Activated naive CD4-positive, alpha-beta T cell treated with anti-CD3 and anti-CD28 coated beads for 36 hours (primary cell): ENCODE data around the gene CDH2. TPM values are rescaled to one million over a fixed set of nuclear protein-coding genes. Genes with fewer than 3 reads are reported as not detected.

Experiments used
- CTCF ChIA-PET: fragments of 350-600 bp; sonication (Branson Sonifier 250); formaldehyde crosslinking; loops from one replicate; lab custom pipeline; 2021; ENCODE audit warnings: antibody characterized with exemption; lab: Charles Lee
- DNase-seq: peaks from one replicate; pipeline ENCODE4 v3.0.0-alpha.2; 2020
- H3K27ac Mint-ChIP-seq: one replicate; pipeline ENCODE4 v1.8.0; 2021; ENCODE audit warnings: mild to moderate bottlenecking, mixed read lengths
- H3K27me3 Mint-ChIP-seq: one replicate; pipeline ENCODE4 v1.8.0; 2021; ENCODE audit warnings: low read depth, mixed read lengths
- H3K36me3 Mint-ChIP-seq: one replicate; pipeline ENCODE4 v1.8.0; 2021; ENCODE audit warnings: low read depth, mixed read lengths
- H3K4me1 Mint-ChIP-seq: one replicate; pipeline ENCODE4 v1.8.0; 2021; ENCODE audit warnings: low read depth, mixed read lengths
- H3K4me3 Mint-ChIP-seq: one replicate; pipeline ENCODE4 v1.8.0; 2021; ENCODE audit warnings: mild to moderate bottlenecking, moderate library complexity, mixed read lengths
- H3K9me3 Mint-ChIP-seq: one replicate; pipeline ENCODE4 v1.8.0; 2021; ENCODE audit warnings: mixed read lengths
- intact Hi-C: fragments of 100-400 bp; cut with micrococcal nuclease; formaldehyde crosslinking; loops from one replicate; pipeline ENCODE4 v1.15.1; 2023
- total RNA-seq, 2 experiments: library from RNA; stranded (reverse); gene quantifications; one replicate each; pipeline ENCODE4 v1.2.3, GENCODE V29; 2021

CDH2 gene
- not detected for total RNA-seq

GRCh38 chr18:28176948-28177827 lies at the start of gene CDH2:
Gene CDH2, minus strand, starts transcription at chr18:28177130. Its CDS starts 108 bp downstream, at chr18:28177022.
- H3K27ac Mint-ChIP-seq: no peak within 1 kb of the TSS
- peaks cover 46% of the 10 kb centered on the region for H3K27me3 Mint-ChIP-seq
- peaks cover 6% of the 10 kb centered on the region for H3K36me3 Mint-ChIP-seq
- DNase-seq: peak; percentile 20
- intact Hi-C loops: loop anchor here (5.0 kb wide), 1 partner anchor 1925 kb away; no protein-coding TSS in a partner anchor
- CTCF ChIA-PET: no interaction called here
- peak within 1 kb of the TSS; percentile 57 for H3K4me3 Mint-ChIP-seq
- no peaks in the 10 kb centered on the region for H3K9me3 Mint-ChIP-seq
- peaks cover 18% of the 10 kb centered on the region for H3K4me1 Mint-ChIP-seq

- H3K36me3 Mint-ChIP-seq: no peaks in the 10 kb centered on the region
- H3K27ac Mint-ChIP-seq: no peak overlapping the region
- CTCF ChIA-PET: no interaction called here
These were observed 35.1 kb upstream of the CDH2 start for GRCh38 chr18:28212060-28212459.

GRCh38 chr18:28208712-28209265 lies 31.9 kb upstream of the CDH2 start:
- H3K4me1 Mint-ChIP-seq: no peaks in the 10 kb centered on the region
- H3K27ac Mint-ChIP-seq: no peak overlapping the region
- no peaks in the 10 kb centered on the region for H3K36me3 Mint-ChIP-seq
- no peaks in the 10 kb centered on the region for H3K27me3 Mint-ChIP-seq
- CTCF ChIA-PET: no interaction called here
- no peak for DNase-seq
- peaks cover 4% of the 10 kb centered on the region for H3K9me3 Mint-ChIP-seq
- intact Hi-C loops: no loop called here
- no peak overlapping the region for H3K4me3 Mint-ChIP-seq

More at GRCh38 chr18:28212060-28212459, 35.1 kb upstream of the CDH2 start:
- intact Hi-C loops: no loop called here
- no peak for DNase-seq
- no peaks in the 10 kb centered on the region for H3K27me3 Mint-ChIP-seq
- H3K4me1 Mint-ChIP-seq: no peaks in the 10 kb centered on the region
- peaks cover 3% of the 10 kb centered on the region for H3K9me3 Mint-ChIP-seq
- no peak overlapping the region for H3K4me3 Mint-ChIP-seq

GRCh38 chr18:28208268-28208667 lies 31.3 kb upstream of the CDH2 start:
- DNase-seq: no peak
- intact Hi-C loops: no loop called here
- Mint-ChIP-seq H3K4me1 (no peaks in the 10 kb centered on the region), H3K36me3 (no peaks in the 10 kb centered on the region), H3K9me3 (peaks cover 4% of the 10 kb centered on the region), H3K27ac (no peak overlapping the region), H3K27me3 (no peaks in the 10 kb centered on the region), H3K4me3 (no peak overlapping the region)
- CTCF ChIA-PET: no interaction called here

GRCh38 chr18:28204154-28204553 lies 27.2 kb upstream of the CDH2 start:
- CTCF ChIA-PET: no interaction called here
- no peak for DNase-seq
- intact Hi-C loops: no loop called here

GRCh38 chr18:28201056-28201455 lies 24.1 kb upstream of the CDH2 start:
- H3K4me3 Mint-ChIP-seq: no peak overlapping the region
- H3K9me3 Mint-ChIP-seq: peaks cover 8% of the 10 kb centered on the region
- H3K27ac Mint-ChIP-seq: no peak overlapping the region
- no peak for DNase-seq
- H3K4me1 Mint-ChIP-seq: no peaks in the 10 kb centered on the region
- CTCF ChIA-PET: no interaction called here
- H3K27me3 Mint-ChIP-seq: no peaks in the 10 kb centered on the region
- no peaks in the 10 kb centered on the region for H3K36me3 Mint-ChIP-seq
- intact Hi-C loops: no loop called here

More at GRCh38 chr18:28204154-28204553, 27.2 kb upstream of the CDH2 start:
- Mint-ChIP-seq H3K27ac (no peak overlapping the region), H3K36me3 (no peaks in the 10 kb centered on the region), H3K27me3 (no peaks in the 10 kb centered on the region), H3K4me1 (no peaks in the 10 kb centered on the region), H3K4me3 (no peak overlapping the region), H3K9me3 (peaks cover 11% of the 10 kb centered on the region)

- DNase-seq: no peak
- intact Hi-C loops: no loop called here
- H3K4me3 Mint-ChIP-seq: no peak overlapping the region
- H3K27me3 Mint-ChIP-seq: no peaks in the 10 kb centered on the region
- H3K36me3 Mint-ChIP-seq: no peaks in the 10 kb centered on the region
- peaks cover 9% of the 10 kb centered on the region for H3K9me3 Mint-ChIP-seq
- H3K27ac Mint-ChIP-seq: no peak overlapping the region
- CTCF ChIA-PET: no interaction called here
- no peaks in the 10 kb centered on the region for H3K4me1 Mint-ChIP-seq
These were observed 21.7 kb upstream of the CDH2 start for GRCh38 chr18:28198620-28199019.

GRCh38 chr18:28193177-28193778 lies 16.3 kb upstream of the CDH2 start:
- H3K27me3 Mint-ChIP-seq: no peaks in the 10 kb centered on the region
- intact Hi-C loops: no loop called here
- H3K36me3 Mint-ChIP-seq: no peaks in the 10 kb centered on the region
- no peak overlapping the region for H3K27ac Mint-ChIP-seq
- H3K4me1 Mint-ChIP-seq: no peaks in the 10 kb centered on the region
- DNase-seq: no peak
- H3K4me3 Mint-ChIP-seq: no peak overlapping the region
- H3K9me3 Mint-ChIP-seq: peaks cover 7% of the 10 kb centered on the region
- CTCF ChIA-PET: interaction anchor here (0.6 kb wide), 1 partner anchor 127 kb away, joined by 3 read pairs; no protein-coding TSS in a partner anchor

- Mint-ChIP-seq H3K9me3 (peaks cover 7% of the 10 kb centered on the region), H3K4me3 (no peak overlapping the region)
- CTCF ChIA-PET: interaction anchor here (0.7 kb wide), 1 partner anchor 506 kb away, joined by 3 read pairs; no protein-coding TSS in a partner anchor
These were observed 12.7 kb upstream of the CDH2 start for GRCh38 chr18:28189400-28190239.

GRCh38 chr18:28185121-28185520 lies 8.2 kb upstream of the CDH2 start:
- DNase-seq: no peak
- H3K9me3 Mint-ChIP-seq: peaks cover 6% of the 10 kb centered on the region
- intact Hi-C loops: no loop called here
- peaks cover 7% of the 10 kb centered on the region for H3K27me3 Mint-ChIP-seq
- H3K4me3 Mint-ChIP-seq: no peak overlapping the region
- no peaks in the 10 kb centered on the region for H3K36me3 Mint-ChIP-seq
- H3K4me1 Mint-ChIP-seq: no peaks in the 10 kb centered on the region
- CTCF ChIA-PET: no interaction called here
- no peak overlapping the region for H3K27ac Mint-ChIP-seq

More at GRCh38 chr18:28189400-28190239, 12.7 kb upstream of the CDH2 start:
- Mint-ChIP-seq H3K4me1 (no peaks in the 10 kb centered on the region), H3K27ac (no peak overlapping the region), H3K36me3 (no peaks in the 10 kb centered on the region), H3K27me3 (no peaks in the 10 kb centered on the region)
- DNase-seq: peak; percentile 37
- intact Hi-C loops: loop anchor here (1.0 kb wide), 1 partner anchor 584 kb away; no protein-coding TSS in a partner anchor

- intact Hi-C loops: no loop called here
- Mint-ChIP-seq H3K36me3 (no peaks in the 10 kb centered on the region), H3K27me3 (peaks cover 20% of the 10 kb centered on the region), H3K9me3 (peaks cover 3% of the 10 kb centered on the region), H3K4me3 (no peak overlapping the region), H3K27ac (no peak overlapping the region), H3K4me1 (peaks cover under 1% of the 10 kb centered on the region)
- DNase-seq: no peak
- CTCF ChIA-PET: interaction anchor here (0.5 kb wide), 1 partner anchor 186 kb away, joined by 3 read pairs; no protein-coding TSS in a partner anchor
These were observed 6.6 kb upstream of the CDH2 start for GRCh38 chr18:28183418-28184078.
